IPS-15b (cell line): Measurements from ENCODE around the gene TRIM6.
A peak's percentile ranks its signal among the peaks of the same experiment; 100 is the strongest.

ENCODE experiments used
- H3K27me3 ChIP-seq: one replicate; pipeline ENCODE4 v1.6.1; 2013; ENCODE audit warnings: low read length; ENCODE audit not compliant: control insufficient read depth, insufficient read depth
- H3K36me3 ChIP-seq: one replicate; pipeline ENCODE4 v1.6.1; 2013; ENCODE audit warnings: low read length; ENCODE audit not compliant: control insufficient read depth, insufficient read depth
- H3K4me1 ChIP-seq: one replicate; pipeline ENCODE4 v1.6.1; 2013; ENCODE audit warnings: mild to moderate bottlenecking, low read length; ENCODE audit not compliant: control insufficient read depth, insufficient read depth
- H3K4me3 ChIP-seq: one replicate; pipeline ENCODE4 v1.5.1; 2013; ENCODE audit warnings: low read depth, low read length
- H3K9ac ChIP-seq: one replicate; pipeline ENCODE4 v1.6.1; 2013; ENCODE audit warnings: low read depth, mild to moderate bottlenecking, low read length
- H3K9me3 ChIP-seq: one replicate; pipeline ENCODE4 v1.6.1; 2013; ENCODE audit warnings: mild to moderate bottlenecking, low read length; ENCODE audit not compliant: control insufficient read depth, insufficient read depth

TRIM6 gene

DNA sequence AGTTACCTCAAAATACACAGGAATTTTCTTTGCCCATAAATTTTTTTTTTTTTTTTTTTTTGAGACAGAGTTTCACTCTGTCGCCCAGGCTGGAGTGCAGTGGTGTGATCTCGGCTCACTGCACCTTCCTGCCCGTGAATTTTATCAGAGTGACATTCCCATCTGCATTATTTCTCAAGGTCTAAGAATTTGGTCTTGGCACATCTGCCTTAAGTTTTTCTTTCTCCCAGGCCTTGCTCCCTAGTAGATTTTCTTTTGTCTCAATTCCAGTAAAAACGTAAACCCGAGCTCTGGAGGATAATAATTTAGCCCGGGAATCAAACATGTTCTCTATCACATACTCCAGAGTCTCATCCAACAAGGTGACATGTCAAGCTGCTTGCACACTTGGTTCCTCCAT is 12.4 kb downstream of the TRIM6 start:
- no peaks in the 10 kb centered on the region for H3K4me1 ChIP-seq
- H3K4me3 ChIP-seq = no peak overlapping the region
- H3K27me3 ChIP-seq = no peaks in the 10 kb centered on the region
- H3K9ac ChIP-seq = no peak overlapping the region
- H3K36me3 ChIP-seq = peaks cover 29% of the 10 kb centered on the region
- H3K9me3 ChIP-seq = no peaks in the 10 kb centered on the region

DNA sequence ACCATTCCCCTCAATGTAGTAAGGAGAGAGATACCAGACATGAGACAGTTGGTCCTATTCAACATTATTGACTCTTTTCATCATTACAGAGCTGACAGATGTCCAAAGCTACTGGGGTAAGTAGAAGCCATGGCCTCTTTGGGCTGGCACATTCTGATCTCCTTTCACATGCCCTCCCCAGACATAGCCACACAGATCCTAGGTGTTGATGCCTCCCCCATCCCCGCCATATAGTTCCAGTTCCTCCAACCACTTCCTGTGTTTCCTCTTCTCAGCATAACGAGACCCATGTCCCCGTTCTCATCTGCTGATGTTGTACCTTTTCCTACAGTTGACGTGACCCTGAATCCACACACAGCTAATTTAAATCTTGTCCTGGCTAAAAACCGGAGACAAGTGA is 14.0 kb downstream of the TRIM6 start:
- Histone ChIP-seq H3K4me1 (no peaks in the 10 kb centered on the region), H3K4me3 (no peak overlapping the region), H3K36me3 (peaks cover 25% of the 10 kb centered on the region)

DNA sequence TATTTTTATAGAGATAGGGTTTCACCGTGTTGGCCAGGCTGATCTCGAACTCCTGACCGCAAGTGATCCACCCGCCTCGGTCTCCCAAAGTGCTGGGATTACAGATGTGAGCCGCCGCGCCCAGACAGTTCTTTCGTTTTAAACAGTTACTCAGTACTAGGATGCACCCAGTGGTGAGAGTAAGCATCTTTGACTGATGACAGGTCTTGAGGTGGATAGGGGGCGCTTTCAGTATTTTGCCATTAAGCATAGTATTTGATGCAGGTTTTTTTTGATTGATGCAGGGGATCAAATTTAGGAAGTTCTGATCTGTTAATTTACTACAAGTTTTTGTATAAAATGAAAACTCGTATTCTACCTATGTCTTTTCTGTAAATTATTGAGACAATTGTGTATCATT is 15.2 kb downstream of the TRIM6 start:
- H3K27me3 ChIP-seq = no peaks in the 10 kb centered on the region
- no peaks in the 10 kb centered on the region for H3K4me1 ChIP-seq
- H3K36me3 ChIP-seq = peaks cover 14% of the 10 kb centered on the region

More for the DNA sequence above, 14.0 kb downstream of the TRIM6 start:
- no peak overlapping the region for H3K9ac ChIP-seq
- no peaks in the 10 kb centered on the region for H3K9me3 ChIP-seq
- no peaks in the 10 kb centered on the region for H3K27me3 ChIP-seq

DNA sequence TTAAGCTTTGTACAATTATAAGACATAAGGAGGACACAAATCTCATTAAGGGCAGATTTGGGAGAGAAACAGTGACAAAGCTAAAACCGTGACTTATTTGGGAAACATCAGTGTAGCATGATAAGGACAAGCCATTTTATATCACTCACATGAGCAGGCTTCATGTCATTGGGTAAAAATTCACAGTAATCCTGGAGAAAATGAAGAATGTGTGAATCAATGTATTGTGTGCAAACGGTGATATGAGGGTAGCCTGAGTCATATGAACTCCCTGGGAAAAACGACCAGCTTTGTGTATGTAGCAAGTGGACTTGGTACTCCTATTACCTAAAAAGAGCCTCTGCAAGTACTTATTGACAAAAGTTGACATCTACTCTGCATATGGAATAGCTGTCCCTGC is 22.4 kb downstream of the TRIM6 start:
- Histone ChIP-seq H3K36me3 (no peaks in the 10 kb centered on the region), H3K9ac (no peak overlapping the region), H3K27me3 (no peaks in the 10 kb centered on the region), H3K4me1 (peaks cover 9% of the 10 kb centered on the region), H3K4me3 (no peak overlapping the region), H3K9me3 (no peaks in the 10 kb centered on the region)

More for the DNA sequence above, 15.2 kb downstream of the TRIM6 start:
- Histone ChIP-seq H3K9me3 (no peaks in the 10 kb centered on the region), H3K9ac (no peak overlapping the region), H3K4me3 (no peak overlapping the region)

DNA sequence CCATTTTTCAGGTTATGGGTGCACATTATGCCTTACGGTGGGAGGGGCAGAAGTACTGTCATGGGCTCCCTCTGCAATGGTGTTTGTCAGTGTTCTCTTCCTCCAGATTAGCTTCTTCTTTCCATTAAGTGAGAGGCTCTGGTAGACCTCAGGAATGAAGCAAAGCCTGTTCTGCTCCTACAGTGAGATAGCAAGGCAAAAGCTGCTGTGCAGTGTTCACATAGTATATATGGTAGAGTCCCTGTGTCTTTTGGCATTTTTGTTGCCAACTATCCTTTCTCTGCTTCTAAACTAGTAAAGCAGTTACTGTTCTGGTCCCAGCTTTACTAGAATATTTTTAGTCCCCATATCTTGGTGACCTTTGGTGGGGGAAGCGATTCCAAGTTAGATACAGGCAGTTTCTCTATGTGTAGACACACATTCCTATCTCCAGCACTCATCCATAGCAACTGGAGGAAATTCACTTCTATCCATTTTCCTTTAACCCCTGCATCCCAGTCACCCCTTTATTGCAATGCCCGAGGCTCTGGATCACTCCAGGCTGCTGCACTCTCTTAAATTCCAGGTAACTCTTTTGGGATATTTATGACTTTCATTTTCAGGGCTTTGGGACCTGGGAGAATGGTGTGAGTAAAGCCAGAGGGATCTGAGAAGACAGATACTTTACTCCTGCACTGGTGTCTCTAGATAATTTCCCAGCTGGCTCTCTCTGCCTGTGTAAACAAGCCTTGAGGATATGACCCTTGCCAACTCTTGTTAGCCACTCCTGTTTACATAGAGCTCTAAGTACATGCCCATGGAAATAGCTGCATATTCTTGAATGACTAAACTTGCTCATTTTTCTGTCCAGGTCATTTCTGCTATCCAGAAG is 24.4 kb downstream of the TRIM6 start:
- Histone ChIP-seq H3K4me1 (peaks cover 13% of the 10 kb centered on the region), H3K4me3 (no peak overlapping the region), H3K27me3 (no peaks in the 10 kb centered on the region), H3K9me3 (no peaks in the 10 kb centered on the region), H3K36me3 (no peaks in the 10 kb centered on the region), H3K9ac (no peak overlapping the region)

DNA sequence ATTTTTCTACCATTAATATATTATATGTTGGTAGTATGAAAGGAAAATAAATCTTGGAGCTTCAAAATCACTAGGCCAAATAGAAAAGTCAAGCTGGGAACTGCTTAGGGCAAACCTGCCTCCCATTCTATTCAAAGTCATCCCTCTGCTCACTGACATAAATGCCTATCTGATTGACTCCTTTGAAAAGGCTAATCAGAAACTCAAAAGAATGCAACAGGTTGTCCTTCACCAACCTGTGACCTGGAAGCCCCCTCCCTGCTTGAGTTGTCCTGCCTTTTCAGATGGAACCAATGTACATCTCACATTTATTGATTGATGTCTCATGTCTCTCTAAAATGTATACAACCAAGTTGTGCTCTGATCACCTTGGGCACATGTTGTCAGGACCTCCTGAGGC is 25.1 kb downstream of the TRIM6 start:
- Histone ChIP-seq H3K4me3 (no peak overlapping the region), H3K27me3 (no peaks in the 10 kb centered on the region), H3K36me3 (no peaks in the 10 kb centered on the region), H3K9me3 (no peaks in the 10 kb centered on the region), H3K9ac (no peak overlapping the region), H3K4me1 (peaks cover 13% of the 10 kb centered on the region)

DNA sequence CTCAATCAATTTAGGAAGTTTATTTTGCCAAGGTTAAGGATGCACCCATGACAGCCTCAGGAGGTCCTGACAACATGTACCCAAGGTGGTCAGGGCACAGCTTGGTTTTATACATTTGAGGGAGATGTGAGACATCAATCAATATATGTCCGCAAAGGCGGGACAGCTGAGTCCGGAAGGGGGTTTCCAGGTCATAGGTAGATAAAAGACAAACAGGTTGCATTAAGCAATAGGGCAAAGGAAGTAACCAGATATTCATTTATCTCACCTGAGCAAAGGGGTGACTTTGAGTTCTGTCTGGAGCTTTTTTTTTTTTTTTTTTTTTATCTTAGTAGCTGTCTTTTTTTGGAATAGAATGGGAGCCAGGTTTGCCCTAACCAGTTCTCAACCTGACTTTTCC is 26.4 kb downstream of the TRIM6 start:
- Histone ChIP-seq H3K4me3 (no peak overlapping the region), H3K9ac (no peak overlapping the region), H3K36me3 (no peaks in the 10 kb centered on the region), H3K27me3 (no peaks in the 10 kb centered on the region), H3K4me1 (peaks cover 13% of the 10 kb centered on the region), H3K9me3 (no peaks in the 10 kb centered on the region)

DNA sequence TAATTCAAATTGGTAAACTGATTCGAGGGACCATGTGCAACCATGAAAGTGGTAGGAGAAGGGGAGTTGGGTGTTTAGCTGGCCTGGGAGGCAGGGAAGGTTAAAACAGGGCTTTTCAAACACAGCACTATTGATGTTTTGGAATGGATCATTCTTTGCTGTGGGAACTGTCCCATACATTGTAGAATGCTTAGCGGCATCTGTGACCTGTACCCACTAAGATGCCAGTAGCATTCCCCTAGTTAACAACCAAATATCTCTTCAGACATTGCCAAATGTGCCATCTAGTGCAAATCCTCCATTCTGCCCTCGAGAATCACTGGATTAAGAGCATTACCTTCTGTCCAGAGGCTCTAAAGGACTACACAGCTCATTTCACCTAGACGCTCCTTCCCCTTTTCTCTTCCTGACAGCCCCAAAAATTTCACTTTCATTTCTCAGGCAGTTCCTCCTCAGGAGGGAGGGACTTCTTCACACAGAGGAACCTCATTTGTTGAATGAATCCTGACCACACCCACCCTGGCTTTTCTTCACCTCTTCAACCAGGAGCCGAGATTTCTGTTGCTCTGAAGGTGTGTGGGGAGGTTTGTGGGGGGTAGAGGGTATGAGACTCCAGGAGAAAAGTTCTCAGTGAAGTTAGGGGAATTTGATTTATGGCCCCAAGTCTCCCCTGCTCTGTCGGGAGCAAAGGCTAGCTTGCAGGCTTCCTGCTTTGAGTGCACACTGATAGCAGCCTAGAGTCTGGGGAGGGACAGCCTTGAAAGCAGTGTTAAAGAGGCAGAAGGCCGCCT is 28.2 kb downstream of the TRIM6 start, which contains the start of gene TRIM34:
TSS of gene TRIM34 (plus strand) at position 513 of the 791 bp plus-strand sequence. CDS start 7,331 bp downstream, outside the sequence.
- peaks cover 10% of the 10 kb centered on the region for H3K4me1 ChIP-seq
- no peaks in the 10 kb centered on the region for H3K36me3 ChIP-seq
- no peaks in the 10 kb centered on the region for H3K9me3 ChIP-seq
- H3K9ac ChIP-seq = peak within 1 kb of the TSS; percentile 2
- H3K27me3 ChIP-seq = no peaks in the 10 kb centered on the region
- H3K4me3 ChIP-seq = peak within 1 kb of the TSS; percentile 14

DNA sequence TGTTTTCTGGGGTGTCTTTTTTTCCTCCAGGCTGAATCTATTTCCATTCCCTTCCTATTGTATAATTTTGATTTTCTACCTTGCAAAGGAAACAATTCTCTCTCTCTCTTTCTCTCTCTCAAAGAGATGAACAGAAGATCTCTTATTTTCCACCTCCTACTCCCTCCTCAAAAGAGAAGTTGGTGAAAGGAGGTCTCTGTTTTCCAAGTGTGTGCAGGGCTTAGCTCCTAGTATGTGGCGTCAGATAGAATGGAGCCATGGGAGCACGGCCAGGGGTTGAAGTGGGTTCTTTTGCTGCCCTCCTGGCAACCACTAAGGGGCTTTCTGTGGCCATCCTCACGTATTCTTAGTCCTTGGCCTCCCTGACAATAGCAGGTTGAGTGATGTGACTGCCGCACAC is 28.8 kb downstream of the TRIM6 start:
- no peak overlapping the region for H3K9ac ChIP-seq
- peak overlapping the region; percentile 14 for H3K4me3 ChIP-seq

DNA sequence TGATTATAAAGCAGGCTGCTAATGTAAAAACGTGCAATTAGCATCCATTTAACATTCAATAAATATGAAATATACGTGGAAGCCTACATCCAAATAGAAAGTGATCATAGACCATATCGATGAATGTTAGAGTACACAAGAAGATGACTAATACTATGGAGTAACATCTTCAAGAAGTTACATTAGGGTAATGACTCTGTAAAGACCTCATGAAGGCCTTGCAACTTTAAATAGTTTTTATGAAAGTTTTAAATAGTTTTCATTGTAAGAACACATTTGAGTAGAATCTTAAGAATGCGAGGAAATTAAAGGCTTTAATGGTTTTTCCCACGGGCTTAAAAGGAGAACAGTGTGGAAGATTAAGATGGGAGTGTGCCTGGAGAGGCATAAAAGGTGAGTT is 29.8 kb downstream of the TRIM6 start:
- no peaks in the 10 kb centered on the region for H3K36me3 ChIP-seq
- H3K4me3 ChIP-seq = no peak overlapping the region
- no peak overlapping the region for H3K9ac ChIP-seq
- peaks cover 8% of the 10 kb centered on the region for H3K4me1 ChIP-seq
- no peaks in the 10 kb centered on the region for H3K9me3 ChIP-seq
- H3K27me3 ChIP-seq = no peaks in the 10 kb centered on the region

More for the DNA sequence above, 28.8 kb downstream of the TRIM6 start:
- no peaks in the 10 kb centered on the region for H3K9me3 ChIP-seq
- no peaks in the 10 kb centered on the region for H3K36me3 ChIP-seq
- H3K27me3 ChIP-seq = no peaks in the 10 kb centered on the region
- peaks cover 10% of the 10 kb centered on the region for H3K4me1 ChIP-seq

DNA sequence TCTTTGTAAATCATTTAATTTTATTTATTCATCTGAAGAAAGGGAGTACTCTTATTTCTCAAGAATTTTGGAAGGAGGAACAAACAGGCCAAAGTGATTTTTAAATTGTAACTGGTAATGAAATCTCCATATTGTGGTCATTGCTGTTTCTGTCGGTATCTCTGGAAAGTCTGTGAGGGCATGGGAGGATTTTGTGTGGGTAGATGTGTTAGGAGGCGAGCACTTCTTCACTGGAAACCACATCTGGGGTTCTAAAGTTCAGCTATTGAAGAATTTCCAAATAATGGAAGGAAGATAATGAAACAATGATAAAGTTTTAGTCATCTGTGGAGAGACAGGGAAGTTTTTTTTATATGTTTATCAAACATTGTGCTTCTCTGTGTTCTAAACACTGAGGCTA is 35.0 kb downstream of the TRIM6 start:
- Histone ChIP-seq H3K4me1 (no peaks in the 10 kb centered on the region), H3K4me3 (no peak overlapping the region), H3K27me3 (no peaks in the 10 kb centered on the region), H3K9ac (no peak overlapping the region), H3K36me3 (no peaks in the 10 kb centered on the region), H3K9me3 (no peaks in the 10 kb centered on the region)
